KOPT-K1 (cell line): ENCODE results near the gene CD300E.

Experiments
- H3K27ac ChIP-seq: fragments of 200-600 bp; sonication (generic); 2 replicates; pipeline ENCODE4 v1.5.1; 2016; ENCODE audit warnings: antibody characterized with exemption, mild to moderate bottlenecking, low read depth, low read length; ENCODE audit not compliant: poor library complexity, severe bottlenecking
- H3K36me3 ChIP-seq: fragments of 200-600 bp; sonication (generic); 2 replicates; pipeline ENCODE4 v1.5.1; 2017; ENCODE audit warnings: antibody characterized with exemption, mild to moderate bottlenecking, low read length, moderate library complexity; ENCODE audit not compliant: insufficient read depth
- H3K9me3 ChIP-seq: fragments of 200-600 bp; sonication (generic); 2 replicates; pipeline ENCODE4 v1.5.1; 2017; ENCODE audit warnings: antibody characterized with exemption, low read length, mild to moderate bottlenecking; ENCODE audit not compliant: insufficient read depth, poor library complexity, severe bottlenecking

Gene CD300E

DNA sequence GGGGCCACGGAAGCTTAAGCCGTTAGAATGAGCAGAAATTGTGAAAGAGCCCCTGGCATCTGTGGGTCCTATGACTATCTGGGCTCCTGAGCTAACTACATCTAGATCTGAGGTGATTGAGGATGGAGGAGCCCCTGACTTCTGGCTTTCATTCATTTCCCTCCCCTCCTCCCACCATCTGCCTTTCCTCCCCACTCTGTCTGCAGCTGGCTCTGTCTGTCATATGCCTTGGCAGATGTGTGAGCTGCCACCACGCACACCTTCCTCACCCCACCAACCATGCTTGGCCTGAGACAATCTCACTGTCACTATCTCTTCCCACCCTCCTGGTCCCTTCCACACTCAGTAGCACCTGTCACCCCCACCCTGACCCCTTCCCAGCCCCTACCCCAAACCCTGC, 5.1 kb downstream of the CD300E start:
- Histone ChIP-seq H3K27ac (no peak overlapping the region), H3K9me3 (no peaks in the 10 kb centered on the region), H3K36me3 (no peaks in the 10 kb centered on the region)

GRCh38 chr17:74616696-74617095, 6.8 kb downstream of the CD300E start:
- Histone ChIP-seq H3K9me3 (no peaks in the 10 kb centered on the region), H3K36me3 (no peaks in the 10 kb centered on the region), H3K27ac (no peak overlapping the region)

GRCh38 chr17:74612046-74612445, 11.5 kb downstream of the CD300E start:
- Histone ChIP-seq H3K9me3 (no peaks in the 10 kb centered on the region), H3K27ac (no peak overlapping the region), H3K36me3 (no peaks in the 10 kb centered on the region)

DNA sequence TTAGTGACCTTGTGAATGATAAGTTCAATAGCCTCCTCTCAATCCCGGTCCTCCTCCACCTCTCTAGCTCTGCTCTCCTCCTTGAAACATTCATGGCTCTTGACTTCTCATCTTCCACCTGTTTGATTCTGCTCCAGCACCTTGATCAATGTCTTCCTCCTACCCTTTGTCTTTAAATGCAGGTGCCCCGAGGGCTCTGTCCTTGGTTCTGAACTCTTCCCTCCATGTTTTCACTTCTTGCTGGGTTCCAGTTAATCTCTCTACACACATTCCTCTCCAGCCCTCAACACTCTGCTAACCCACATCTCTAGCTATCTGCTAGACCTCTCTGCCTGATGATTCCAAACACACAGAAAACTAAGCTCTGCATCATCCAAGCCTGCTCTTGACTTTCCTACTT, 13.4 kb downstream of the CD300E start:
- Histone ChIP-seq H3K9me3 (no peaks in the 10 kb centered on the region), H3K36me3 (no peaks in the 10 kb centered on the region), H3K27ac (no peak overlapping the region)

GRCh38 chr17:74608511-74608910, 15.0 kb downstream of the CD300E start:
- no peaks in the 10 kb centered on the region for H3K9me3 ChIP-seq
- H3K36me3 ChIP-seq, result no peaks in the 10 kb centered on the region
- no peak overlapping the region for H3K27ac ChIP-seq

DNA sequence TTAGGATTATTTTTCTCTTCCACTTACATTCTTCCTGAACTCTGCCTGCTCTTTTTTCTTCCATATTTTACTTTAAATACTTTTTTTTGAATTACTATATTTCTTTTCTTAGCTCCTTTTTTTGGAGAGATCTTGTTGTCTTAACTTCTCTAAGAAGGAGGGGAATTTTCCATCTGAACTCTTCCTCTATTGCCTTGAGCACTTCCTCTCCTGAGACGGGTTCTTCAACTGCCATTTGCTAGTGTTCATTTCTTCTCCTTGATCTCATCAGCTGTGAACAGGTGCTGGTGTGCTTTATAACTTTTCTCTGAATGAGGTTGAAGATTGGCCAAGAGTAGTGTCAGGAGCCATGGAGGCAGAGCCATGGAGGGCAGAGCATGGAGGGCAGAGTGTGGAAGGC, 16.3 kb downstream of the CD300E start:
- Histone ChIP-seq H3K9me3 (no peaks in the 10 kb centered on the region), H3K36me3 (no peaks in the 10 kb centered on the region), H3K27ac (no peak overlapping the region)

- H3K36me3 ChIP-seq, result no peaks in the 10 kb centered on the region
- no peak overlapping the region for H3K27ac ChIP-seq
- H3K9me3 ChIP-seq, result no peaks in the 10 kb centered on the region
Measured at GRCh38 chr17:74606050-74606449, 17.5 kb downstream of the CD300E start.

DNA sequence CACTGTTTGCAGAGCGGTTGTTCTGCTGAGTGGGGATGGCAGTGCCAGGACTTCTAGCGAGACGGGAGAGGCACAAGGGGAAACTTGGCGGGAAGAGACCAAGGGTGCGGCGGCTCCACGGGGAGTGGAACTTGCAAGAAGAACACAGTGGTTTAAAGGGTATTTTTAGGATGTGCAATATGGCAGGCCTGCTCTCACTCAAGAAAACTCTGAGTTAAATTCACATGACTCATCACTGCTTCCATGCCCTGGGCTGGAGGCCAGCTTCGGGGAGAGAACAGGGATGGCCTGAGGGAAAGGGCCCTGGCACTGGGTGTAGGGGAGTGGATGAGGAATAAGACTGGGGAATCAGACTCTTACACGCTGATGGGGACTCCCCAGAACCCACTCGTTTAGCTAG, 18.2 kb downstream of the CD300E start:
- no peaks in the 10 kb centered on the region for H3K9me3 ChIP-seq
- no peaks in the 10 kb centered on the region for H3K36me3 ChIP-seq
- no peak overlapping the region for H3K27ac ChIP-seq

GRCh38 chr17:74604761-74605160, 18.8 kb downstream of the CD300E start:
- Histone ChIP-seq H3K9me3 (no peaks in the 10 kb centered on the region), H3K27ac (no peak overlapping the region), H3K36me3 (no peaks in the 10 kb centered on the region)

DNA sequence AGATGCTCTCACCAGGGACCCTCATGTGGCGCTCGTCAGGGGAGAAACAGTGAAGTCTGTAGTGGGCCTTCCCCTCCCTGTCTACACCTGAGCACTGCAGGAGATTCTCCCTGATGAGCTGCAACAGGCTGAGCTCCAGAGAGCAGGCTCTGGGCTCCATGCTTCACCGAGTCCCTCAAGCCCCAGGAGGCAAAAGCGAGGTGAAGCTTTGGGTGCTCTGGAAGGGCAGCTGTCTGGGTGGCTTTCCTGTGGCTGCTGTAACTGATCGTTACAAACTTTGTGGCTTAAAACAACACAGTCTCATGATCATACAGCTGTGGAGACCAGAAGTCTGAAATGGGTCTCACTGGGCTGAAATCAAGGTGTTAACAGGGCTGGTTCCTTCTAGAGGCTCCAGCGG, 19.3 kb downstream of the CD300E start:
- no peak overlapping the region for H3K27ac ChIP-seq

DNA sequence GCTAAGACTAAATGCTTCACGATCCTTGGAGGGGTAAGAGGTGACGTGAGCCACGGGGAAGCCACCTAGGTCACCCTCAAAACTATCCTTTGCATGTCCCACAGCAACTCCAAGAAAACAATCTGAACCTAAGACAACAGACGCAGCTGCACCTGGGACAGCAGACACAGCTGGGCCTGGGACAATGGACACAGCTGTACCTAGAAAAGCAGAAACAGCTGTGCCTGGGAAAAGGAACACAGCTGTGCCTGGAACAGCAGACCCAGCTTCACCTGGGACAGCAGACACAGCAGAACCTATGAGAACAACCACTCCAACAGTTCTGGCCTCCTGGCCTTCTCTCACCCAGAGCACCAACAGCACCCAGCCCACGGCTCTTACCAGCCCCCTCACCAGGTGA, 19.8 kb downstream of the CD300E start:
- no peaks in the 10 kb centered on the region for H3K36me3 ChIP-seq
- no peak overlapping the region for H3K27ac ChIP-seq
- H3K9me3 ChIP-seq, result no peaks in the 10 kb centered on the region

More for the DNA sequence above, 19.3 kb downstream of the CD300E start:
- no peaks in the 10 kb centered on the region for H3K9me3 ChIP-seq
- no peaks in the 10 kb centered on the region for H3K36me3 ChIP-seq

DNA sequence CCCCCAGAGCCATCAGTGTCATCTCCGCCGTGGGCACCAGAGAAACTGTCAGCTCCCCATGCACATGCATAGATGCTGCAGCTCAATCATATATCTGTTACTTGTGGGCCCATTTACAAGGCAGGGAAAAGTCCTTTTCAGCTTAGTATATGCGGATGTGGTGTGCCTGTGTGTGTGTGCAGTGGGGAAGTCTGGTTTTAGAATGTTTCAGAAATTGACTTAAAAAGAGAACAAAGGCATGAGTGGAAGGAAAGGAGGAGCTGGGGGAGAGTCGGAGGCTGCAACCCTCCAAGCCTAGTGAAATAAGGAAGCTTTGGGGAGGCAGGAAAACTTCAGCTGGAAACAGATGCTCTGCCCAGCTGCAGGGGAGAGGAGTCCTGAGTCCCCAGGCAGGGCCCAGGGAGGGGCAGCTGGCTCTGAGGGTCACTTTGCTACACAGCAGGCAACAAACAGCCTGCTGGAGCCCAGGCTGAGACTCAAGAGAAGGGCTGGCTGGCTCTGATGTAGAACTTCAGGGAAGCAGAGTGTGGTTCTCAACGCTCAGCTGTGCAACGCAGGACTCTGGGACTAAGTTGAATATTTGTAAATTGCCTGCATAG, 20.4 kb downstream of the CD300E start:
- H3K27ac ChIP-seq, result no peak overlapping the region
- no peaks in the 10 kb centered on the region for H3K36me3 ChIP-seq
- no peaks in the 10 kb centered on the region for H3K9me3 ChIP-seq

DNA sequence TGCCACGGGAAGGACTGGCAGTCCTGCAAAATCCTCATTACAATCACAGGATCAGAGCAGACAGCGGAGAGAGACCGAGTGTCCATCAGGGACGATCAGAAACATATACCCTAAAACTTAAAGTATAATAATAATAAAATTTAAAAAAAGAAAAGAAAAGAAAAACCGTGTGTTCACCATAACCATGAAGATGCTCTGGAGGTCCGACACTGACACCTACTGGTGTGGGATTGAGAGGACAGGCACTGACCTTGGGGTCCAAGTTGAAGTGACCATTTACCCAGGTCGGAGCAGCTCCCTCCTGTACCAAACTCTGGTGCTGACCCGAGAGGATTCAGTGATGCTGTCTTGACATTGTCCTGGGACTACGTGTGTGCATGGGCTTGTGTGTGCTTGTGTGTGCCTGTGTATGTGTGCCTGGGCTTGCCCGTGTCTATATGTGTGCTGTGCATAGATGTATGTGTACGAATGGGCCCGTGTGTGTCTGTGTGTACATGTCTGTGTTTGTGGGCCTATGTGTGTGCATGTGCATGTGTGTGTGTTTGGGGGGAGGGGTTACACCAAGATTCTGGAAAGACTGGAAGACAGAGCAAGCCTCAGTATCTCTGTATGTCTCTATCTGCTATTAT, 21.5 kb downstream of the CD300E start:
- Histone ChIP-seq H3K9me3 (no peaks in the 10 kb centered on the region), H3K27ac (no peak overlapping the region)

GRCh38 chr17:74599448-74599939, 24.0 kb downstream of the CD300E start:
- H3K9me3 ChIP-seq, result no peaks in the 10 kb centered on the region
- H3K27ac ChIP-seq, result no peak overlapping the region
- no peaks in the 10 kb centered on the region for H3K36me3 ChIP-seq

More for the DNA sequence above, 21.5 kb downstream of the CD300E start:
- H3K36me3 ChIP-seq, result no peaks in the 10 kb centered on the region

- H3K27ac ChIP-seq, result no peak overlapping the region
- no peaks in the 10 kb centered on the region for H3K36me3 ChIP-seq
- H3K9me3 ChIP-seq, result no peaks in the 10 kb centered on the region
Measured at GRCh38 chr17:74599023-74599399, 24.5 kb downstream of the CD300E start.

- no peak overlapping the region for H3K27ac ChIP-seq
- no peaks in the 10 kb centered on the region for H3K36me3 ChIP-seq
- no peaks in the 10 kb centered on the region for H3K9me3 ChIP-seq
Measured at GRCh38 chr17:74598346-74599022, 25.1 kb downstream of the CD300E start.
